HEK293T (cell line): Measurements from ENCODE around the gene MEF2D.

Experiments used
- CTCF ChIA-PET: fragments of 350-600 bp; formaldehyde crosslinking; extraction: SDS; loops from one replicate; lab custom pipeline; 2021; ENCODE audit warnings: antibody characterized with exemption, inconsistent platforms; lab: Yijun Ruan, JAX
- POLR2A ChIA-PET: fragments of 350-600 bp; formaldehyde crosslinking; extraction: SDS; loops from one replicate; lab custom pipeline; 2020; ENCODE audit warnings: antibody characterized with exemption, inconsistent platforms; lab: Yijun Ruan, JAX
- DNase-seq: peaks from one replicate; pipeline ENCODE4 v3.0.0; 2012; ENCODE audit warnings: mixed read lengths; ENCODE audit errors: extremely low spot score
- ARNT ChIP-seq: fragments of 450-650 bp; IDR thresholded peaks from 2 replicates; pipeline ENCODE4 v1.6.1; 2017; ENCODE audit warnings: mild to moderate bottlenecking
- BHLHE40 ChIP-seq: fragments of 450-650 bp; IDR thresholded peaks from 2 replicates; pipeline ENCODE4 v1.6.1; 2016; ENCODE audit warnings: mild to moderate bottlenecking, moderate library complexity, borderline replicate concordance
- CTBP1 ChIP-seq: fragments of 450-650 bp; IDR thresholded peaks from 2 replicates; pipeline ENCODE4 v1.6.1; 2016; ENCODE audit warnings: borderline replicate concordance
- ELF4 ChIP-seq: fragments of 450-650 bp; IDR thresholded peaks from 2 replicates; pipeline ENCODE4 v1.6.1; 2017; ENCODE audit warnings: antibody characterized with exemption
- FOXA1 ChIP-seq: fragments of 450-650 bp; IDR thresholded peaks from 2 replicates; pipeline ENCODE4 v1.6.1; 2016; ENCODE audit warnings: mild to moderate bottlenecking
- FOXK2 ChIP-seq: fragments of 450-650 bp; IDR thresholded peaks from 2 replicates; pipeline ENCODE4 v1.6.1; 2016; ENCODE audit warnings: mild to moderate bottlenecking
- FOXM1 ChIP-seq: fragments of 450-650 bp; IDR thresholded peaks from 2 replicates; pipeline ENCODE4 v1.6.1; 2017; ENCODE audit warnings: mild to moderate bottlenecking, borderline replicate concordance
- HDGF ChIP-seq: fragments of 450-650 bp; IDR thresholded peaks from 2 replicates; pipeline ENCODE4 v1.6.1; 2017; ENCODE audit warnings: antibody characterized with exemption, borderline replicate concordance
- L3MBTL2 ChIP-seq: fragments of 450-650 bp; conservative IDR thresholded peaks from 2 replicates; pipeline ENCODE4 v1.6.1; 2016; ENCODE audit warnings: mild to moderate bottlenecking
- LEF1 ChIP-seq: fragments of 450-650 bp; IDR thresholded peaks from 2 replicates; pipeline ENCODE4 v1.6.1; 2017; ENCODE audit warnings: mild to moderate bottlenecking, borderline replicate concordance
- NFRKB ChIP-seq: fragments of 450-650 bp; IDR thresholded peaks from 2 replicates; pipeline ENCODE4 v1.6.1; 2016; ENCODE audit warnings: mild to moderate bottlenecking, moderate library complexity
- SP1 ChIP-seq: fragments of 450-650 bp; IDR thresholded peaks from 2 replicates; pipeline ENCODE4 v1.6.1; 2017
- SUZ12 ChIP-seq: fragments of 450-650 bp; IDR thresholded peaks from 2 replicates; pipeline ENCODE4 v1.6.1; 2016; ENCODE audit warnings: mild to moderate bottlenecking
- TARDBP ChIP-seq: fragments of 450-650 bp; IDR thresholded peaks from 2 replicates; pipeline ENCODE4 v1.6.1; 2016
- ZNF384 ChIP-seq: fragments of 450-650 bp; IDR thresholded peaks from 2 replicates; pipeline ENCODE4 v1.6.1; 2016
- TF ChIP-seq, protein P1 (sequence below): fragments of 450-650 bp; IDR thresholded peaks from 2 replicates; pipeline ENCODE4 v1.6.1; 2016

The MEF2D gene

DNA sequence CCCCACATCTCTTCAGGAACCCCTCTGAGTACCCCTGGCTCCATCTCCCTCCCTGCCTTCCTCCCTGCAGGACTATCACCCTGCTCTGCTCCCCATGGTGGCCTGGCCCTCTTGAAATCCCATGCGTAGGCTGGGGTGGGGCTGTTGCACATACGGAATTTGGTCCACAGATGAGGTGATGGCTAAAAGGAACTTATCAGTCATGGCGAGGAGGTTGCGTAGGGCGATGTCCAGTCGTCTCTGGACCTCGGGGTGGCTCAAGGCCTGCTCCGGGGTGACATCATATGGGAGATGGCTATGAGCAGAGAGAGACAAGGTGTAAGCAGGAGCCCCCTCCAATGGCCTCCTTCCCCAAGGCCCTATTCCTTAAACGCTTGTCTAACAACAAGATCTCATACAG is 36.5 kb upstream of the MEF2D start:
- DNase-seq: no peak
- CTCF ChIA-PET: no interaction called here
- TF ChIP-seq FOXM1 (no peak), SP1 (no peak), BHLHE40 (no peak), FOXA1 (no peak), HDGF (no peak), CTBP1 (no peak), L3MBTL2 (no peak), SUZ12 (no peak), LEF1 (no peak), FOXK2 (no peak), ELF4 (no peak), ARNT (no peak), NFRKB (no peak), ZNF384 (no peak), TARDBP (no peak)
- TF ChIP-seq, protein P1, sequence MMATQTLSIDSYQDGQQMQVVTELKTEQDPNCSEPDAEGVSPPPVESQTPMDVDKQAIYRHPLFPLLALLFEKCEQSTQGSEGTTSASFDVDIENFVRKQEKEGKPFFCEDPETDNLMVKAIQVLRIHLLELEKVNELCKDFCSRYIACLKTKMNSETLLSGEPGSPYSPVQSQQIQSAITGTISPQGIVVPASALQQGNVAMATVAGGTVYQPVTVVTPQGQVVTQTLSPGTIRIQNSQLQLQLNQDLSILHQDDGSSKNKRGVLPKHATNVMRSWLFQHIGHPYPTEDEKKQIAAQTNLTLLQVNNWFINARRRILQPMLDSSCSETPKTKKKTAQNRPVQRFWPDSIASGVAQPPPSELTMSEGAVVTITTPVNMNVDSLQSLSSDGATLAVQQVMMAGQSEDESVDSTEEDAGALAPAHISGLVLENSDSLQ: no peak
- POLR2A ChIA-PET: no interaction called here

- ChIA-PET CTCF (interaction anchor here (0.7 kb wide), 1 partner anchor 80 kb away, joined by 3 read pairs; no protein-coding TSS in a partner anchor), POLR2A (no interaction called here)
- TF ChIP-seq SP1 (no peak), CTBP1 (no peak), FOXA1 (no peak), HDGF (no peak), ELF4 (no peak), NFRKB (no peak), BHLHE40 (no peak), LEF1 (no peak), TARDBP (no peak), L3MBTL2 (no peak)
- TF ChIP-seq, protein P1: no peak
- DNase-seq: no peak
These were observed 34.0 kb upstream of the MEF2D start for GRCh38 chr1:156534424-156535060.

DNA sequence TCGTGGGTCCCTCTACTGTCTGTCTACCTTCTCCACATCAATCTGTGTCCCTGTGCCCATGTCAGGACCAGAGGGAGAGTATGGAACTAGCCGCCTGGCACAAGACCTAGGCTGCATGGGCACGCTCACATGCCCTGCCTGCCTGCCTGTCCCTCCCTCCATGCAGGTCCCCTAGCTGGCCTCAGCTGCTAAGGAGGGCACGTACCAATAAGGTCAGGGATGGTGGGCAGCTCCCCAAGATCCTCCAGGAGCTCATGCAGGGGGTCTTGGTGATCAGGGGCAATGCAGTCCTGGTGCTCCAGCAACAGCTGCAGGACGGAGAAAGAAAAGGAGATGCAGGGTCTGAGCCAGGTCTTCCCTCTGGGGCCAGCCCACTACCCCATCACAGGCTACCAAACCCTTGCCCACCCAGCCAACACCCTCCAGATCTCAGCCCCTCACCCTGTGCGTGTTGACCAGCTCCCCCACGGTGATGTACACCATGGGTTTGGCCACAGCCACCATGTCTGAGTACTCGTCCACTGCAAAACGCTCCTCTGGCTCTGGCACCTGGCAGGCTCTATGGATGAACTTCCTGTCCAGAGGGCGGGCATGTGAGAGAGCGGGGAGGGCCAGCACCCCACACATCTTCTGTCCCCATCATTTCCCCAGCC is 33.1 kb upstream of the MEF2D start:
- POLR2A ChIA-PET: no interaction called here
- CTCF ChIA-PET: no interaction called here
- TF ChIP-seq SP1 (no peak), ARNT (no peak), LEF1 (no peak), TARDBP (no peak), FOXM1 (no peak), FOXK2 (no peak), NFRKB (no peak), ZNF384 (no peak)
- TF ChIP-seq, protein P1: no peak
- no peak for DNase-seq

DNA sequence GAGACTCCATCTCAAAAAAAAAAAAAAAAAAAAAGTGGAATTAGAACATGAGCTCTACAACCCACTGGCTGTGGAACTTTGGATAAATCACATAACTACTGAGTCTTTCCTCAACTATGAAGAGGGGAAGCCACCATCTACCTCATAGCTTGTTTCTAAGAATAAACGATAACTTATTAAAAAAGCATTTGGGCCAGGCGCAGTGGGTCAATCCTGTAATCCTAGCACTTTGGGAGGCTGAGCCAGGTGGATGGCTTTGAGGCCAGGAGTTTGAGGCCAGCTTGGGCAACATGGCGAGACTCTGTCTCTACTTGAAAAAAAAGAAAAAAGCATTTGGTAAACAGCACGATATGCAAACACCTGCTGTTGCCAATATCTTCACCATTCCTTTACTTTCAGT is 31.8 kb upstream of the MEF2D start:
- ChIA-PET CTCF (interaction anchor here (0.6 to 1.3 kb wide), 2 partner anchors 75 to 123 kb away, joined by 4 read pairs; no protein-coding TSS in a partner anchor), POLR2A (no interaction called here)
- no peak for TF ChIP-seq ARNT
- no peak for TF ChIP-seq ZNF384
- no peak for TF ChIP-seq SP1
- TF ChIP-seq TARDBP: no peak
- no peak for TF ChIP-seq NFRKB
- TF ChIP-seq BHLHE40: no peak
- TF ChIP-seq HDGF: no peak
- no peak for TF ChIP-seq LEF1
- TF ChIP-seq ELF4: no peak
- TF ChIP-seq FOXM1: no peak
- no peak for TF ChIP-seq FOXK2
- DNase-seq: no peak

DNA sequence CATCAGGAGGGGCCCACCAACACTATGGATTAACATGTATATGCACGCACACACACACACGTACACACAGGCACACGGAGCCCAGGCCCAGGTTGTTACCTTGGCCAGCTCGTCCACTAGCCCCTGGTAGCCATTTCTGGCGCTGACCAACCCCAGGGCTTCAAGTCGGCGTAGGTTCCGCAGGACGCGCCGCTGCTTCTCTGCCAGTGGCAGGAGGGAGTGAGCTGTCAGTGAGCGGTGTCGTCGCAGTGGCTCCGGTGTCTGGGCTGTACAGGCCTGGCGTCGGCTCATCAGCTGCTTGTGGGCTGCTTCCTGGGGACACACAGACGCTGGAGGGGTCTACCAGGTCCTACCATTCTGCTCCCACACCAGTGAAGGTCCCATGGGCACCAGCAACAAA is 29.4 kb upstream of the MEF2D start:
- POLR2A ChIA-PET: no interaction called here
- CTCF ChIA-PET: no interaction called here
- no peak for TF ChIP-seq SP1
- TF ChIP-seq FOXM1: no peak
- TF ChIP-seq CTBP1: no peak
- TF ChIP-seq ARNT: no peak
- no peak for TF ChIP-seq TARDBP
- TF ChIP-seq, protein P1: no peak
- no peak for TF ChIP-seq FOXK2
- no peak for TF ChIP-seq HDGF
- TF ChIP-seq FOXA1: no peak
- TF ChIP-seq L3MBTL2: no peak
- TF ChIP-seq ELF4: no peak
- no peak for TF ChIP-seq LEF1
- no peak for TF ChIP-seq NFRKB
- TF ChIP-seq ZNF384: no peak
- no peak for TF ChIP-seq SUZ12
- no peak for TF ChIP-seq BHLHE40
- DNase-seq: no peak
